Measurements from ENCODE around the gene SUPT3H. TPM values are rescaled to one million over a fixed set of nuclear protein-coding genes. Genes with fewer than 3 reads are reported as not detected.
A peak's percentile ranks its signal among the peaks of the same experiment; 100 is the strongest.

SUPT3H gene
- total and polyA plus RNA-seq, 2 of the 13 experiments (the other 11 are each of a cell fraction or from before 2014, with no cell fraction given), result 11.9 to 36.1 TPM

DNA sequence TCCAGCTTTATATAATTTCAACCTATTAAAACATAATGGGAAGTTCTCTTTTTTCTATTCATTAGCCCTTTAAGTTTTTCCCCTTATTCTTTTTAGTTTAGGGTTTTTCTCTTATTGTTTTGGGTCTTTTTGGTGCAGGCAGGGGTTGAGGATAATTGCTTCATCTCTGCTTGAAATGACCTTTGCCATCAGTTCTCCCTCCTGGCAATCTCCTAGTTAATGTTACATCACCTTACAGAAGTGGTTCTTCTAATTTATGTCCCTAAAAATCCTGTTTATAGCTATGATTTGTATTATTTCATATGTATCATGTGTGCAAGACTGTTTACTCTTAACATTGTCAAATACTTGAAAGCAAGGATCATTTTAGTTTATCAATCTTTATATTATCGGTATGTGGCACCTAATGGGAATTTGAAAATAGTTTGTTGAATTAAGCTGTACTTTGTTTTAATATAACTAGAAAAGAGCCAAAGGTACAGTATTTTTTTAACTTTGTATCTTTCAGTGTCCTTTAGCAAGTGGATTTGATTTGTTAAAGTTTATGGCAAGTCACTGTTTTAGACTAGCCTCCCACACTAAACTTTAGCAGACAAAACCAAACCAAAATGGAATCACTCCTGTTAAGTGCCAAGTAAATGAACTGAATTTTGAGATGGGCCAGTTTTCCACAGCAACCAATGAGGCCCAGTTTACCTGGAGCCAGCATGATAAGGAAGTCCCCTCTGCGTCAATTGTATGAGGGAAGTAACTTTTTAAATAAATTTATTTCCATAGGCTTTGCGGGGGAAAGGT is 76.2 kb downstream of the SUPT3H start:
- no TSS peak for BruUV-seq (replicated peaks)
- no peaks in the 10 kb centered on the region for H4K20me1 ChIP-seq (ENCODE audit: insufficient read depth, low read length)
- H3K79me2 ChIP-seq (ENCODE audit: insufficient read depth, low read length), result no peaks in the 10 kb centered on the region
- no peak overlapping the region for H2AFZ ChIP-seq (ENCODE audit: low read length)
- H3K9me3 ChIP-seq (ENCODE audit: low read length), result no peaks in the 10 kb centered on the region
- no peaks in the 10 kb centered on the region for H3K27me3 ChIP-seq (ENCODE audit: control insufficient read depth in 1 of 2, insufficient read depth in 2 of 2, low read length in 2 of 2)
- H3K4me3 ChIP-seq (replicated peaks in 1 of 3; ENCODE audit: insufficient read depth in 1 of 3, low read depth in 2 of 3, low read length in 3 of 3), result no peak overlapping the region
- WGBS (ENCODE audit: low lambda C conversion rate), result 61% methylated on average over 3 of the region's 3 CpGs
- H3K36me3 ChIP-seq (replicated peaks in 1 of 2; ENCODE audit: control insufficient read depth in 1 of 2, insufficient read depth in 2 of 2, low read length in 2 of 2), result no peaks in the 10 kb centered on the region
- peaks cover 11% of the 10 kb centered on the region for H3K4me1 ChIP-seq (ENCODE audit: insufficient read depth, low read length)
- no peak overlapping the region for H3K4me2 ChIP-seq (ENCODE audit: low read depth, low read length)
- ChIA-PET POLR2A (no interaction called here), CTCF (ENCODE audit: low intra/inter-chr PET ratio, low total read pairs) (no interaction called here)
- no peak overlapping the region for H3K27ac ChIP-seq (ENCODE audit: extremely low read length, insufficient read depth, low read length)
- FAIRE-seq (no peak), DNase-seq (ENCODE audit: low spot score) (no peak), ATAC-seq (no peak)
- intact Hi-C loops (cut with micrococcal nuclease; ENCODE audit: unreplicated experiment), result no loop called here
- H3K9ac ChIP-seq (ENCODE audit: insufficient read depth, low read depth, low read length), result no peak overlapping the region
- in situ Hi-C loops (cut with HindIII; ENCODE audit: extremely low pct_ligation_motif_present, low pct_unique_long_range_greater_than_20kb), result no loop called here
- TF ChIP-seq ZNF781 (CRISPR knock-in tag; IDR thresholded peaks at IDR 0.05; ENCODE audit: borderline replicate concordance, not compliant biosample characterization), result no peak
- TF ChIP-seq ZNF383 (CRISPR knock-in tag; IDR thresholded peaks at IDR 0.05; ENCODE audit: borderline replicate concordance), result no peak
- TF ChIP-seq GTF2F1 (IDR thresholded peaks at IDR 0.05; ENCODE audit: low read length), result no peak
- TF ChIP-seq, protein P1, sequence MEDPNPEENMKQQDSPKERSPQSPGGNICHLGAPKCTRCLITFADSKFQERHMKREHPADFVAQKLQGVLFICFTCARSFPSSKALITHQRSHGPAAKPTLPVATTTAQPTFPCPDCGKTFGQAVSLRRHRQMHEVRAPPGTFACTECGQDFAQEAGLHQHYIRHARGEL (CRISPR knock-in tag; IDR thresholded peaks at IDR 0.05), result no peak
- TF ChIP-seq CEBPB (IDR thresholded peaks at IDR 0.05; ENCODE audit: borderline replicate concordance, low read depth, low read length), result 0 out of 2 replicates have a peak, but pooled peaks have one; percentile 41
- peak; percentile 77 for TF ChIP-seq CEBPG (CRISPR knock-in tag; IDR thresholded peaks at IDR 0.05)
- TF ChIP-seq, protein P2, sequence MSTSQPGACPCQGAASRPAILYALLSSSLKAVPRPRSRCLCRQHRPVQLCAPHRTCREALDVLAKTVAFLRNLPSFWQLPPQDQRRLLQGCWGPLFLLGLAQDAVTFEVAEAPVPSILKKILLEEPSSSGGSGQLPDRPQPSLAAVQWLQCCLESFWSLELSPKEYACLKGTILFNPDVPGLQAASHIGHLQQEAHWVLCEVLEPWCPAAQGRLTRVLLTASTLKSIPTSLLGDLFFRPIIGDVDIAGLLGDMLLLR (CRISPR knock-in tag; IDR thresholded peaks at IDR 0.05), result no peak
- TF ChIP-seq, protein P3, sequence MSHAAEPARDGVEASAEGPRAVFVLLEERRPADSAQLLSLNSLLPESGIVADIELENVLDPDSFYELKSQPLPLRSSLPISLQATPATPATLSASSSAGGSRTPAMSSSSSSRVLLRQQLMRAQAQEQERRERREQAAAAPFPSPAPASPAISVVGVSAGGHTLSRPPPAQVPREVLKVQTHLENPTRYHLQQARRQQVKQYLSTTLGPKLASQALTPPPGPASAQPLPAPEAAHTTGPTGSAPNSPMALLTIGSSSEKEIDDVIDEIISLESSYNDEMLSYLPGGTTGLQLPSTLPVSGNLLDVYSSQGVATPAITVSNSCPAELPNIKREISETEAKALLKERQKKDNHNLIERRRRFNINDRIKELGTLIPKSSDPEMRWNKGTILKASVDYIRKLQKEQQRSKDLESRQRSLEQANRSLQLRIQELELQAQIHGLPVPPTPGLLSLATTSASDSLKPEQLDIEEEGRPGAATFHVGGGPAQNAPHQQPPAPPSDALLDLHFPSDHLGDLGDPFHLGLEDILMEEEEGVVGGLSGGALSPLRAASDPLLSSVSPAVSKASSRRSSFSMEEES (CRISPR knock-in tag; IDR thresholded peaks at IDR 0.05), result no peak
- TF ChIP-seq MZF1 (CRISPR knock-in tag; IDR thresholded peaks at IDR 0.05; ENCODE audit: borderline replicate concordance), result no peak
- no peak for TF ChIP-seq ZNF629 (CRISPR knock-in tag; conservative IDR thresholded peaks at IDR 0.05)
- no peak for TF ChIP-seq HOXD1 (CRISPR knock-in tag; IDR thresholded peaks at IDR 0.05)
- no peak for TF ChIP-seq ZNF709 (CRISPR knock-in tag; IDR thresholded peaks at IDR 0.05)
- no peak for TF ChIP-seq EP300 (IDR thresholded peaks at IDR 0.05; ENCODE audit: low read depth in 2 of 2, low read length in 2 of 2)
- TF ChIP-seq EP300 (CRISPR knock-in tag; IDR thresholded peaks at IDR 0.05; ENCODE audit: borderline replicate concordance), result no peak
- no peak for TF ChIP-seq ATF1 (CRISPR knock-in tag; IDR thresholded peaks at IDR 0.05)
- TF ChIP-seq U2AF2 (IDR thresholded peaks at IDR 0.05; ENCODE audit: low read depth, low read length), result no peak
- TF ChIP-seq ZNF331 (CRISPR knock-in tag; IDR thresholded peaks at IDR 0.05), result no peak
- TF ChIP-seq HNF4G (IDR thresholded peaks at IDR 0.05; ENCODE audit: borderline replicate concordance, low read depth, low read length), result peak; percentile 20; the same call in 1 of the 2 replicates
- no peak for TF ChIP-seq HNF4G (CRISPR knock-in tag; IDR thresholded peaks at IDR 0.05; ENCODE audit: borderline replicate concordance, low read depth)
- TF ChIP-seq ZNF354B (CRISPR knock-in tag; IDR thresholded peaks at IDR 0.05), result no peak
- peak; percentile 40; the same call in 1 of the 2 replicates for TF ChIP-seq HNF4A (CRISPR knock-in tag; IDR thresholded peaks at IDR 0.05)
- no peak for TF ChIP-seq ZSCAN22 (CRISPR knock-in tag; IDR thresholded peaks at IDR 0.05)
- TF ChIP-seq RBFOX2 (IDR thresholded peaks at IDR 0.05; ENCODE audit: low read depth, low read length), result no peak
- no peak for TF ChIP-seq ZNF484 (CRISPR knock-in tag; IDR thresholded peaks at IDR 0.05; ENCODE audit: borderline replicate concordance, low read depth)
- TF ChIP-seq NR2C2 (CRISPR knock-in tag; IDR thresholded peaks at IDR 0.05; ENCODE audit: borderline replicate concordance), result peak; percentile 51; the same call in 1 of the 2 replicates
- no peak for TF ChIP-seq EED (CRISPR knock-in tag; IDR thresholded peaks at IDR 0.05)

Measured in HepG2 (cell line).